UCSD-AML1 (cell line): ENCODE measurements around the gene ZNF33A.
"Not testable (repeated sequence)": the region's sequence is repeated elsewhere in the genome, so short reads cannot be mapped to it uniquely, and the experiment has no call there.

Source experiments
- DNase-seq: peaks from one replicate; lab custom pipeline; 2025; ENCODE audit not compliant: unreplicated experiment; lab: John Stamatoyannopoulos, UW

ZNF33A gene

GRCh38 chr10:38043516-38043915, 33.0 kb downstream of the ZNF33A start:
- no peak for DNase-seq

- no peak for DNase-seq
Measured at GRCh38 chr10:38045129-38045528, 34.7 kb downstream of the ZNF33A start.

- DNase-seq = no peak
Measured at GRCh38 chr10:38047666-38048065, 37.2 kb downstream of the ZNF33A start.

DNA sequence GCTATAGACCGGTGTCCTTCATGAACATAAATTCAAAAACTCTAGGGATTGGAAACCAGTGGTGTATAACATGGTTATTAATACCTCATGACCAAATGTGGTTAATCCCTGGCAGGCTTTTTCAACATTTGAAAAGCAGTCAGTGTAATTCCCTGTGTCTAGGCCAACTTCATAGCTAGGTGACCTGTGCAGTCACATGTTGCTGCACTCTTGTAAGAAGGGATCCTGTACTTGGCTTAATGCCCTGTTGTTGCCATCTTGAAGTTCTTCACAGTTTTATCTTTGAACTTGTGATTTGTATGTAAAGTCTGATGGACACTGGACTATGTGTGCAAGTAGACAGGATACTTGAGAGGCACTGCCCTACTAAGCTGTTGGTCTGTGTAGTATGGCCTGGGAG, 39.7 kb downstream of the ZNF33A start:
- no peak for DNase-seq

GRCh38 chr10:38054361-38054797, 43.9 kb downstream of the ZNF33A start:
- DNase-seq = no peak

DNA sequence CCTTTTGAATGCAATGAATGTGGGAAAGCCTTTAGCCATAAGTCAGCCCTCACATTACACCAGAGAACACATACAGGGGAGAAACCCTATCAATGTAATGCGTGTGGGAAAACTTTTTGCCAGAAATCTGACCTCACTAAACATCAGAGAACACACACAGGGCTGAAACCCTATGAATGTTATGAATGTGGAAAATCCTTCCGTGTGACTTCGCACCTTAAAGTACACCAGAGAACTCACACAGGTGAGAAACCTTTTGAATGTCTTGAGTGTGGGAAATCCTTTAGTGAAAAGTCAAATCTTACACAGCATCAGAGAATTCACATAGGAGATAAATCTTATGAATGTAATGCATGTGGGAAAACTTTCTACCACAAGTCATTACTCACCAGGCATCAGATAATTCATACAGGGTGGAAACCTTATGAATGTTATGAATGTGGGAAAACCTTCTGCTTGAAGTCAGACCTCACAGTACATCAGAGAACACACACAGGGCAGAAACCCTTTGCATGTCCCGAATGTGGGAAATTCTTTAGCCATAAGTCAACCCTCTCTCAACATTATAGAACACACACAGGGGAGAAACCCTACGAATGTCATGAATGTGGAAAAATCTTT, 44.9 kb downstream of the ZNF33A start:
- DNase-seq = not testable (repeated sequence)

DNA sequence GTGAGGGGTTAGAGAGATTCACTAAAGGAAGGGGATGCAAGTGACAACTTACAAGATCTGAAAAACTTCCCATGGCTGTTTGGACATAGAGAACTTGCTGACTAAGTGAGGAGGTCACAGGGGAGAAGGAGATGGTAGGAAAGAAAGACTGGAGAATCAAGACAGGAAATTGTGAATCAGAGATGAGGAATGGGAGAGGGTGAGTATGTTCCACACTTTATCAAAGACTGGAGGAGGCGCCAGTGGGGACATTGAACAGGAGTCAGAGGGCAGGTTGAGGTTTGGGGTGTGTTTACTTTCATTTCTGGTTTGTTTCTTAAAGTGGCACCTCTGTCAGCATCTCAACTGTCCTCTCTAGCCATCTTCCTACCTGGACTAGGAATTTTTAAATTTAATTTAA, 59.2 kb downstream of the ZNF33A start:
- DNase-seq = not testable (repeated sequence)

- DNase-seq = no peak
Measured at GRCh38 chr10:38070501-38070900, 60.0 kb downstream of the ZNF33A start.

GRCh38 chr10:38072552-38072951, 62.1 kb downstream of the ZNF33A start:
- DNase-seq = no peak

- no peak for DNase-seq
Measured at GRCh38 chr10:38076687-38077086, 66.2 kb downstream of the ZNF33A start.

GRCh38 chr10:38093318-38093717, 82.8 kb downstream of the ZNF33A start:
- not testable (repeated sequence) for DNase-seq

DNA sequence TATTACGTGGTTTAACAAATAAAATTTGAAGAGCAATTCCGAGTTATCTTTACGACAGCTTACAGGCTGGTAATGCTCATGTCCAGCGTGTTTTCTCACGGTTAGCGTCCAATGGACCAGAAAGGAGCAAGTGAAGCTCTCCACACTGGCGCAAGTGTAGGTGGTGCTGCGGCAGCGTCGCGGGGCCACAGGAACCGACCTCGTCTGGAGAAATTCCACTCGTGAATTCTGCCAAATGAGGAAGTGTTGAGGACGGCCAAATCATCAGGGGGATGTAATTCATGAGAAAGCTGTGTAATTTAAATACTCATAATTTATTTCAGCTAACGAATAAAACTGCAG, 83.3 kb downstream of the ZNF33A start:
- DNase-seq = no peak

GRCh38 chr10:38094158-38094926, 83.9 kb downstream of the ZNF33A start, which contains the start of gene ZNF37A:
ZNF37A (plus strand) TSS chr10:38094337; CDS start chr10:38096618, 2,281 bp downstream.
- peak; percentile 92 for DNase-seq

- no peak for DNase-seq
Measured at GRCh38 chr10:38094927-38095574, 84.6 kb downstream of the ZNF33A start.

DNA sequence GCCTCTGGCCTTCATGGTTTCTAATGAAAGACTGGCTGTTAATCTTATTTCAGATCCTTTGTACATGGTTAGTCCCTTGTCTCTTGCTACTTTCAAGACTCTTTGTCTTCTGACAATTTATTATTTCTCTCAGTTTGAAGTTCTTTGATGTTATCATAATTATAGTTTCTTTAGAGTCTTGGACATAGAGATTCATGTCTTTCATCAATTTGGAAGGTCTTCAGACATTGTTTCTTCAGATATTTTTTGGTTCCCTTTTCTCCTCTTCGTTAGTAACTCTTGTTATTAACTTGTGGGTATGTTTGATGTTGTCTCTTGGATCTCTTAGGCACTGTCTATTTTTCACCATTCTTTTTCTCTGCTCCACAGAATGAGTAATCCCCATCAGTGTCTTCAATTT, 92.4 kb downstream of the ZNF33A start:
- no peak for DNase-seq

GRCh38 chr10:38103756-38104155, 93.3 kb downstream of the ZNF33A start:
- no peak for DNase-seq

GRCh38 chr10:38112159-38112558, 101.7 kb downstream of the ZNF33A start:
- DNase-seq = no peak
